D341Med (cell line): Measurements from ENCODE around the gene GREM2.

ENCODE experiments used
- DNase-seq: peaks from one replicate; pipeline ENCODE4 v3.0.0; 2012; ENCODE audit warnings: low spot score

Gene GREM2

GRCh38 chr1:240609527-240610060 lies 2.4 kb downstream of the GREM2 start:
- DNase-seq = no peak

GRCh38 chr1:240608707-240609106 lies 3.2 kb downstream of the GREM2 start:
- DNase-seq = peak; percentile 47

- DNase-seq = no peak
Observed at GRCh38 chr1:240607006-240607405, 4.9 kb downstream of the GREM2 start.

GRCh38 chr1:240602189-240602588 lies 9.8 kb downstream of the GREM2 start:
- DNase-seq = no peak

GRCh38 chr1:240599830-240600229 lies 12.1 kb downstream of the GREM2 start:
- no peak for DNase-seq

- DNase-seq = no peak
Observed at GRCh38 chr1:240599299-240599698, 12.7 kb downstream of the GREM2 start.

- no peak for DNase-seq
Observed at GRCh38 chr1:240598216-240599001, 13.5 kb downstream of the GREM2 start.

- DNase-seq = no peak
Observed at GRCh38 chr1:240597153-240597745, 14.7 kb downstream of the GREM2 start.

- DNase-seq = no peak
Observed at GRCh38 chr1:240595476-240595875, 16.5 kb downstream of the GREM2 start.

- no peak for DNase-seq
Observed at GRCh38 chr1:240591564-240591963, 20.4 kb downstream of the GREM2 start.

GRCh38 chr1:240591078-240591477 lies 20.9 kb downstream of the GREM2 start:
- no peak for DNase-seq

GRCh38 chr1:240589585-240590110 lies 22.3 kb downstream of the GREM2 start:
- no peak for DNase-seq

- no peak for DNase-seq
Observed at GRCh38 chr1:240586006-240586405, 25.9 kb downstream of the GREM2 start.

GRCh38 chr1:240582953-240583352 lies 29.0 kb downstream of the GREM2 start:
- DNase-seq = no peak

GRCh38 chr1:240579511-240579910 lies 32.4 kb downstream of the GREM2 start:
- DNase-seq = no peak

- no peak for DNase-seq
Observed at GRCh38 chr1:240577095-240577494, 34.9 kb downstream of the GREM2 start.

- DNase-seq = no peak
Observed at GRCh38 chr1:240575981-240576662, 35.8 kb downstream of the GREM2 start.

- no peak for DNase-seq
Observed at GRCh38 chr1:240572328-240572727, 39.6 kb downstream of the GREM2 start.

- no peak for DNase-seq
Observed at GRCh38 chr1:240571782-240572181, 40.2 kb downstream of the GREM2 start.

GRCh38 chr1:240567066-240567465 lies 44.9 kb downstream of the GREM2 start:
- no peak for DNase-seq

GRCh38 chr1:240562779-240563178 lies 49.2 kb downstream of the GREM2 start:
- DNase-seq = no peak

- no peak for DNase-seq
Observed at GRCh38 chr1:240562111-240562590, 49.8 kb downstream of the GREM2 start.

GRCh38 chr1:240559781-240560180 lies 52.2 kb downstream of the GREM2 start:
- no peak for DNase-seq
